Measurements from ENCODE around the gene SRCIN1. TPM values are rescaled to one million over a fixed set of nuclear protein-coding genes. Genes with fewer than 3 reads are reported as not detected.

SRCIN1 gene
- total and polyA plus RNA-seq, 12 donors: 0.27 to 3.2 (median 1.2) TPM

- Histone ChIP-seq H3K9me3 (no peaks in the 10 kb centered on the region), H3K27ac (no peak overlapping the region), H3K4me1 (peaks cover 0 to 14% (median 6%) of the 10 kb centered on the region in 9 donors), H3K4me3 (no peak overlapping the region), H3K27me3 (peaks cover 1 to 99% (median 64%) of the 10 kb centered on the region in 7 donors), H3K36me3 (no peaks in the 10 kb centered on the region)
- TF ChIP-seq, protein P1, sequence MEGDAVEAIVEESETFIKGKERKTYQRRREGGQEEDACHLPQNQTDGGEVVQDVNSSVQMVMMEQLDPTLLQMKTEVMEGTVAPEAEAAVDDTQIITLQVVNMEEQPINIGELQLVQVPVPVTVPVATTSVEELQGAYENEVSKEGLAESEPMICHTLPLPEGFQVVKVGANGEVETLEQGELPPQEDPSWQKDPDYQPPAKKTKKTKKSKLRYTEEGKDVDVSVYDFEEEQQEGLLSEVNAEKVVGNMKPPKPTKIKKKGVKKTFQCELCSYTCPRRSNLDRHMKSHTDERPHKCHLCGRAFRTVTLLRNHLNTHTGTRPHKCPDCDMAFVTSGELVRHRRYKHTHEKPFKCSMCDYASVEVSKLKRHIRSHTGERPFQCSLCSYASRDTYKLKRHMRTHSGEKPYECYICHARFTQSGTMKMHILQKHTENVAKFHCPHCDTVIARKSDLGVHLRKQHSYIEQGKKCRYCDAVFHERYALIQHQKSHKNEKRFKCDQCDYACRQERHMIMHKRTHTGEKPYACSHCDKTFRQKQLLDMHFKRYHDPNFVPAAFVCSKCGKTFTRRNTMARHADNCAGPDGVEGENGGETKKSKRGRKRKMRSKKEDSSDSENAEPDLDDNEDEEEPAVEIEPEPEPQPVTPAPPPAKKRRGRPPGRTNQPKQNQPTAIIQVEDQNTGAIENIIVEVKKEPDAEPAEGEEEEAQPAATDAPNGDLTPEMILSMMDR (IDR thresholded peaks at IDR 0.05): no peak
- intact Hi-C loops (cut with DNase I): loop anchor here in 4 of 10 donors (1.0 to 10.0 kb wide), 4 partner anchors 26 to 162 kb away; no protein-coding TSS in a partner anchor
- WGBS, 2 donors: 72 to 73% methylated on average over 14 of the region's 14 CpGs
- ATAC-seq (no peak), DNase-seq (no peak)
These were observed 21.9 kb downstream of the SRCIN1 start for GRCh38 chr17:38583828-38584349.

GRCh38 chr17:38583176-38583575 lies 22.6 kb downstream of the SRCIN1 start:
- Histone ChIP-seq H3K4me3 (no peak overlapping the region), H3K9me3 (no peaks in the 10 kb centered on the region), H3K4me1 (peaks cover 7 to 20% (median 13%) of the 10 kb centered on the region in 9 donors), H3K27ac (no peak overlapping the region), H3K36me3 (no peaks in the 10 kb centered on the region), H3K27me3 (peaks cover 8 to 99% (median 68%) of the 10 kb centered on the region in 7 donors)
- intact Hi-C loops (cut with DNase I): loop anchor here in 3 of 10 donors (5.0 to 10.0 kb wide), 3 partner anchors 82 to 161 kb away; no protein-coding TSS in a partner anchor
- ATAC-seq (no peak), DNase-seq (no peak)
- WGBS, 2 donors: 82 to 91% methylated on average over 3 of the region's 3 CpGs
- TF ChIP-seq, protein P1 (IDR thresholded peaks at IDR 0.05): no peak

DNA sequence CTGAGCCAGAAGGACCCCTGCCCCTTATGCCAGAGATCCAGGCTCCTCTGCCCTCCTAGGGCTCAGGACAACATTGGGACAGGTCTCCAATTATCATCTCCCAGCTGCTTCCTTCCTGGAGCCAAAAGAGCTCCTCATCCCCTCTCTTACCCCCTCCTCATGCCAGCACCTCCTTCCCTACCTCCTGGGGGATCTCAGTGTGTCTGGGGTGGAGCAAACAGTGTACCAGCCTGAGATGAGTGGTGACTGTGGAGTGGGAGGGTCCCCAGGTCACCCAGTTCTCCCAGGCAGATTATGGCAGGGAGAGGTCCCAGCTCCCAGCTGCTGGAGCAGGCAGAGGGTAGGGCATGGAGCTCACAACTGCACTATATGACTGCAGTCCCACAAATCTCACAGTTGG lies 23.7 kb downstream of the SRCIN1 start:
- DNase-seq: no peak
- Histone ChIP-seq H3K27ac (no peak overlapping the region), H3K27me3 (peaks cover 19 to 99% (median 73%) of the 10 kb centered on the region in 7 donors)

DNA sequence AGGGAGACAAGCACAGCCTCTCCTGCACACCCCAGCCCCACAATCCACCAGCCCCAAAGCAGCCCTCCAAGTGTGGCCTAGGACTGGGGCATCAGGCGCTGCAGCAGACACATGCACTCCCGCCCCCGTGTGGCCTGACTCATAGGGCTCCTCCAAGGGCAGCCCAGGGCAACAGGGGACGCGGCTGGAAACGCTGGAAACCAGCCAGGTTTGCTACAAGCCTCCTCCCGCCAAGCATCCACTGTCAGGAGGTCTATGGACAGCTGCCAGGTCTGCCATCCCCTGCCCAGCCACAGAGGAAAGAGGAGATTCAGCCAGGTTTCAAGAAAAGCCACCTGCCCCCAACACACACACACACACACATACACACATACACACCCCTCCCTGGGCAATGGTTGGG lies 25.8 kb downstream of the SRCIN1 start:
- peaks cover 26 to 99% (median 73%) of the 10 kb centered on the region in 7 donors for H3K27me3 ChIP-seq
- DNase-seq (peak in 1 of 2 donors; percentile 13), ATAC-seq (peak in 3 of 8 donors; percentile 25 to 64 (median 51))
- TF ChIP-seq, protein P1 (IDR thresholded peaks at IDR 0.05): peak in 4 of 9 donors; percentile 13 to 27 (median 14)
- WGBS, 2 donors: 16 to 22% methylated on average over 7 of the region's 7 CpGs
- H3K9me3 ChIP-seq: no peaks in the 10 kb centered on the region
- peaks cover 8 to 24% (median 16%) of the 10 kb centered on the region in 9 donors for H3K4me1 ChIP-seq
- H3K36me3 ChIP-seq: no peaks in the 10 kb centered on the region
- intact Hi-C loops (cut with DNase I): loop anchor here in 4 of 10 donors (5.0 to 10.0 kb wide), 4 partner anchors 85 to 252 kb away; no protein-coding TSS in a partner anchor
- no peak overlapping the region for H3K4me3 ChIP-seq
- H3K27ac ChIP-seq: no peak overlapping the region

More for the DNA sequence above, 23.7 kb downstream of the SRCIN1 start:
- TF ChIP-seq, protein P1 (IDR thresholded peaks at IDR 0.05): no peak
- H3K4me3 ChIP-seq: no peak overlapping the region
- intact Hi-C loops (cut with DNase I): loop anchor here in 3 of 10 donors (5.0 to 10.0 kb wide), 3 partner anchors 83 to 160 kb away; no protein-coding TSS in a partner anchor
- no peak for ATAC-seq
- H3K9me3 ChIP-seq: no peaks in the 10 kb centered on the region
- peaks cover 8 to 24% (median 16%) of the 10 kb centered on the region in 9 donors for H3K4me1 ChIP-seq
- no peaks in the 10 kb centered on the region for H3K36me3 ChIP-seq
